ENCODE measurements around the gene C1orf226. TPM values are rescaled to one million over a fixed set of nuclear protein-coding genes. Genes with fewer than 3 reads are reported as not detected.

The C1orf226 gene
- total RNA-seq, 1 donor from 2014 or later, result 2.7 TPM

GRCh38 chr1:162365284-162366020 lies 16.1 kb upstream of the C1orf226 start:
- Histone ChIP-seq H3K27ac (no peak overlapping the region), H3K27me3 (no peaks in the 10 kb centered on the region), H3K4me3 (no peak overlapping the region), H3K36me3 (no peaks in the 10 kb centered on the region), H3K4me1 (no peaks in the 10 kb centered on the region), H3K9me3 (no peaks in the 10 kb centered on the region)
- no peak for DNase-seq (ENCODE audit: extremely low spot score in 2 of 2)
- no peak for TF ChIP-seq CTCF (IDR thresholded peaks at IDR 0.05)
- no peak for TF ChIP-seq POLR2A (IDR thresholded peaks at IDR 0.05)
- no peak for TF ChIP-seq POLR2AphosphoS5 (IDR thresholded peaks at IDR 0.05; ENCODE audit: insufficient read depth in 1 of 2, low read depth in 1 of 2)
- intact Hi-C loops (cut with DNase I), result no loop called here

- Histone ChIP-seq H3K27me3 (no peaks in the 10 kb centered on the region), H3K4me1 (no peaks in the 10 kb centered on the region), H3K36me3 (no peaks in the 10 kb centered on the region), H3K4me3 (no peak overlapping the region), H3K9me3 (no peaks in the 10 kb centered on the region), H3K27ac (no peak overlapping the region)
- TF ChIP-seq POLR2AphosphoS5 (IDR thresholded peaks at IDR 0.05; ENCODE audit: insufficient read depth in 1 of 2, low read depth in 1 of 2) (no peak), CTCF (IDR thresholded peaks at IDR 0.05) (no peak), POLR2A (IDR thresholded peaks at IDR 0.05) (no peak)
- intact Hi-C loops (cut with DNase I), result no loop called here
- DNase-seq (ENCODE audit: extremely low spot score in 2 of 2), result no peak
Measured at GRCh38 chr1:162366149-162366548, 15.4 kb upstream of the C1orf226 start.

- DNase-seq (ENCODE audit: extremely low spot score in 2 of 2), result no peak
- no peaks in the 10 kb centered on the region for H3K9me3 ChIP-seq
- H3K27me3 ChIP-seq, result no peaks in the 10 kb centered on the region
- no peaks in the 10 kb centered on the region for H3K36me3 ChIP-seq
- intact Hi-C loops (cut with DNase I), result no loop called here
- H3K4me3 ChIP-seq, result peak overlapping the region in 1 of 2 donors; percentile 31
- H3K4me1 ChIP-seq, result no peaks in the 10 kb centered on the region
- TF ChIP-seq CTCF (IDR thresholded peaks at IDR 0.05) (no peak), POLR2A (IDR thresholded peaks at IDR 0.05) (no peak), POLR2AphosphoS5 (IDR thresholded peaks at IDR 0.05; ENCODE audit: insufficient read depth in 1 of 2, low read depth in 1 of 2) (no peak)
- H3K27ac ChIP-seq, result no peak overlapping the region
Measured at GRCh38 chr1:162366671-162367070, 14.9 kb upstream of the C1orf226 start.

- no peaks in the 10 kb centered on the region for H3K36me3 ChIP-seq
Measured at GRCh38 chr1:162367073-162367472, 14.5 kb upstream of the C1orf226 start.

More at GRCh38 chr1:162367073-162367472, 14.5 kb upstream of the C1orf226 start:
- no peaks in the 10 kb centered on the region for H3K9me3 ChIP-seq
- peaks cover 3% of the 10 kb centered on the region for H3K4me1 ChIP-seq
- peak overlapping the region in 1 of 2 donors; percentile 31 for H3K4me3 ChIP-seq
- H3K27me3 ChIP-seq, result no peaks in the 10 kb centered on the region
- no peak for DNase-seq (ENCODE audit: extremely low spot score in 2 of 2)
- H3K27ac ChIP-seq, result no peak overlapping the region
- intact Hi-C loops (cut with DNase I), result no loop called here
- no peak for TF ChIP-seq CTCF (IDR thresholded peaks at IDR 0.05)
- TF ChIP-seq POLR2A (IDR thresholded peaks at IDR 0.05), result no peak
- TF ChIP-seq POLR2AphosphoS5 (IDR thresholded peaks at IDR 0.05; ENCODE audit: insufficient read depth in 1 of 2, low read depth in 1 of 2), result no peak

Data from vagina (tissue), 2 donors.